ENCODE data around the gene APOBEC3C. TPM values are rescaled to one million over a fixed set of nuclear protein-coding genes. Genes with fewer than 3 reads are reported as not detected.

APOBEC3C gene
- total RNA-seq, 1 experiment from 2014 or later = 32.1 TPM

- Histone ChIP-seq H3K4ac (ENCODE audit: low read depth, low read length) (no peak overlapping the region), H2AFZ (ENCODE audit: low read length) (no peak overlapping the region), H3K14ac (ENCODE audit: insufficient read depth, low read length) (no peak overlapping the region), H2BK5ac (ENCODE audit: insufficient read length, low read length) (no peak overlapping the region), H3K4me2 (ENCODE audit: insufficient read depth, insufficient read length, low read length) (no peak overlapping the region), H2BK120ac (ENCODE audit: low read depth, low read length, poor library complexity, severe bottlenecking) (no peak overlapping the region), H3K9ac (ENCODE audit: extremely low read depth, insufficient read length, low read length) (no peak overlapping the region), H3K79me2 (ENCODE audit: insufficient read depth, low read length) (no peaks in the 10 kb centered on the region), H3K4me1 (ENCODE audit: insufficient read depth, low read length) (no peaks in the 10 kb centered on the region; the same call in 1 of the 2 replicates), H4K91ac (ENCODE audit: insufficient read length, low read depth, low read length) (no peak overlapping the region), H3T11ph (ENCODE audit: low read length) (no peak overlapping the region), H4K5ac (ENCODE audit: insufficient read length, low read depth, low read length) (no peak overlapping the region), H3K27ac (ENCODE audit: insufficient read length, low read depth, low read length) (no peak overlapping the region), H4K8ac (replicated peaks; ENCODE audit: insufficient read length, low read depth, low read length) (no peak overlapping the region), H4K20me1 (ENCODE audit: control insufficient read depth, insufficient read depth, insufficient read length) (no peaks in the 10 kb centered on the region), H2BK15ac (ENCODE audit: low read depth, low read length) (no peak overlapping the region), H3K56ac (ENCODE audit: insufficient read length, low read depth, low read length) (no peak overlapping the region), H2BK12ac (ENCODE audit: insufficient read length, low read depth, low read length) (no peak overlapping the region), H3K23me2 (ENCODE audit: insufficient read length, low read depth, low read length, poor library complexity, severe bottlenecking) (no peaks in the 10 kb centered on the region), H2BK20ac (ENCODE audit: low read depth, low read length, poor library complexity, severe bottlenecking) (no peak overlapping the region), H3K18ac (ENCODE audit: insufficient read length, low read depth, low read length) (no peak overlapping the region), H3K79me1 (ENCODE audit: insufficient read depth, low read depth, low read length, poor library complexity, severe bottlenecking) (no peaks in the 10 kb centered on the region), H3K9me3 (ENCODE audit: control insufficient read depth, low read depth, low read length) (no peaks in the 10 kb centered on the region), H3K23ac (ENCODE audit: insufficient read length, low read depth, low read length) (no peak overlapping the region), H2AK5ac (ENCODE audit: insufficient read length, low read length) (no peak overlapping the region), H3K27me3 (ENCODE audit: insufficient read depth, low read length) (no peaks in the 10 kb centered on the region)
- no CpG with 5 or more reads among the region's 11 CpGs for WGBS (ENCODE audit: extremely low coverage, insufficient read length, low lambda C conversion rate)
- no peak for DNase-seq
- H3K27ac Mint-ChIP-seq = peak overlapping the region in 1 of 3 experiments; percentile 40; a peak in 1 of 7 replicates
- peaks cover 6 to 29% (median 23%) of the 10 kb centered on the region in 3 experiments for H3K36me3 Mint-ChIP-seq (ENCODE audit: insufficient read depth in 1 of 3, low read depth in 3 of 3)
- no peak for TF ChIP-seq CTCF (conservative IDR thresholded peaks at IDR 0.05)
- no peaks in the 10 kb centered on the region for H3K27me3 Mint-ChIP-seq (ENCODE audit: low read depth)
- no peak overlapping the region; a peak in 1 of 5 replicates for H3K4me3 Mint-ChIP-seq
- H3K9me3 Mint-ChIP-seq = no peaks in the 10 kb centered on the region; a peak in 1 of 5 replicates
- peaks cover 34 to 52% of the 10 kb centered on the region in 2 experiments for H3K4me1 Mint-ChIP-seq
Observed at GRCh38 chr22:39028281-39028680, 14.2 kb downstream of the APOBEC3C start.
